HG02852 (cell line): Measurements from ENCODE around the gene NEDD4L.
A peak's percentile ranks its signal among the peaks of the same experiment; 100 is the strongest.

Source experiments
- ATAC-seq: cut with Tn5 transposase; IDR thresholded peaks from one replicate; pipeline ENCODE4 v1.9.1; 2021; ENCODE audit warnings: mild to moderate bottlenecking, moderate library complexity; ENCODE audit not compliant: unreplicated experiment

The NEDD4L gene

GRCh38 chr18:58204776-58205442 lies 160.9 kb downstream of the NEDD4L start:
- ATAC-seq, result no peak

GRCh38 chr18:58205443-58206160 lies 161.6 kb downstream of the NEDD4L start:
- ATAC-seq, result no peak

GRCh38 chr18:58207520-58208152 lies 163.6 kb downstream of the NEDD4L start:
- ATAC-seq, result no peak

- no peak for ATAC-seq
These were observed 164.3 kb downstream of the NEDD4L start for GRCh38 chr18:58208207-58208932.

- ATAC-seq, result no peak
These were observed 165.3 kb downstream of the NEDD4L start for GRCh38 chr18:58209326-58209725.

- ATAC-seq, result no peak
These were observed 167.5 kb downstream of the NEDD4L start for GRCh38 chr18:58211510-58211909.

- no peak for ATAC-seq
These were observed 168.2 kb downstream of the NEDD4L start for GRCh38 chr18:58212274-58212673.

GRCh38 chr18:58213440-58213839 lies 169.4 kb downstream of the NEDD4L start:
- ATAC-seq, result no peak

- no peak for ATAC-seq
These were observed 171.0 kb downstream of the NEDD4L start for GRCh38 chr18:58215011-58215410.

- no peak for ATAC-seq
These were observed 172.1 kb downstream of the NEDD4L start for GRCh38 chr18:58216071-58216481.

- ATAC-seq, result no peak
These were observed 173.0 kb downstream of the NEDD4L start for GRCh38 chr18:58217052-58217451.

GRCh38 chr18:58218117-58218516 lies 174.1 kb downstream of the NEDD4L start:
- no peak for ATAC-seq

- no peak for ATAC-seq
These were observed 177.2 kb downstream of the NEDD4L start for GRCh38 chr18:58221060-58221725.

GRCh38 chr18:58222432-58223125 lies 178.6 kb downstream of the NEDD4L start:
- ATAC-seq, result no peak

- no peak for ATAC-seq
These were observed 179.8 kb downstream of the NEDD4L start for GRCh38 chr18:58223717-58224424.

- ATAC-seq, result no peak
These were observed 180.4 kb downstream of the NEDD4L start for GRCh38 chr18:58224425-58224750.

GRCh38 chr18:58225101-58225500 lies 181.1 kb downstream of the NEDD4L start:
- peak; percentile 78 for ATAC-seq

GRCh38 chr18:58226429-58226828 lies 182.4 kb downstream of the NEDD4L start:
- ATAC-seq, result no peak

GRCh38 chr18:58227361-58227930 lies 183.4 kb downstream of the NEDD4L start:
- ATAC-seq, result no peak
